WTC11 (cell line): ENCODE measurements around the gene TXNDC2.

Experiments used
- ARID4B ChIP-seq: sonication (generic); formaldehyde crosslinking; IDR thresholded peaks from 2 replicates; pipeline ENCODE4 v1.8.0; 2023; ENCODE audit warnings: missing genetic modification reagents, mild to moderate bottlenecking, borderline replicate concordance
- CBFB ChIP-seq: sonication (generic); formaldehyde crosslinking; IDR thresholded peaks from 2 replicates; pipeline ENCODE4 v1.8.1; 2022; ENCODE audit warnings: mild to moderate bottlenecking, low read depth, missing genetic modification reagents
- CTCF ChIP-seq: fragments of 200-600 bp; IDR thresholded peaks from 2 replicates; pipeline ENCODE4 v1.8.0; 2022; ENCODE audit warnings: antibody characterized with exemption
- FOXK1 ChIP-seq: sonication (generic); formaldehyde crosslinking; IDR thresholded peaks from 2 replicates; pipeline ENCODE4 v1.8.0; 2022; ENCODE audit warnings: mild to moderate bottlenecking, moderate library complexity, missing genetic modification reagents
- MAX ChIP-seq: sonication (generic); formaldehyde crosslinking; IDR thresholded peaks from 2 replicates; pipeline ENCODE4 v1.8.0; 2022; ENCODE audit warnings: mild to moderate bottlenecking, missing genetic modification reagents
- NFE2L1 ChIP-seq: sonication (generic); formaldehyde crosslinking; IDR thresholded peaks from 2 replicates; pipeline ENCODE4 v1.8.1; 2023; ENCODE audit warnings: missing genetic modification reagents
- TEAD4 ChIP-seq: sonication (generic); formaldehyde crosslinking; IDR thresholded peaks from 2 replicates; pipeline ENCODE4 v1.8.0; 2022; ENCODE audit warnings: mild to moderate bottlenecking, missing genetic modification reagents
- ZBTB21 ChIP-seq: sonication (generic); formaldehyde crosslinking; IDR thresholded peaks from 2 replicates; pipeline ENCODE4 v1.8.1; 2023; ENCODE audit warnings: mild to moderate bottlenecking, missing genetic modification reagents, borderline replicate concordance
- ZNF121 ChIP-seq: sonication (generic); formaldehyde crosslinking; IDR thresholded peaks from 2 replicates; pipeline ENCODE4 v1.8.0; 2023; ENCODE audit warnings: missing genetic modification reagents
- ZNF425 ChIP-seq: fragments of 250-450 bp; sonication (Bioruptor Pico); conservative IDR thresholded peaks from 2 replicates; pipeline ENCODE4 v1.9.0; 2021; ENCODE audit warnings: mild to moderate bottlenecking
- TF ChIP-seq, protein P1 (sequence below): sonication (generic); formaldehyde crosslinking; IDR thresholded peaks from 2 replicates; pipeline ENCODE4 v1.8.1; 2023; ENCODE audit warnings: mild to moderate bottlenecking, missing genetic modification reagents, moderate library complexity
- TF ChIP-seq, protein P2 (sequence below): sonication (generic); formaldehyde crosslinking; IDR thresholded peaks from 2 replicates; pipeline ENCODE4 v1.8.1; 2022; ENCODE audit warnings: low read depth, mild to moderate bottlenecking, moderate library complexity, missing genetic modification reagents, borderline replicate concordance

- TF ChIP-seq, protein P1, sequence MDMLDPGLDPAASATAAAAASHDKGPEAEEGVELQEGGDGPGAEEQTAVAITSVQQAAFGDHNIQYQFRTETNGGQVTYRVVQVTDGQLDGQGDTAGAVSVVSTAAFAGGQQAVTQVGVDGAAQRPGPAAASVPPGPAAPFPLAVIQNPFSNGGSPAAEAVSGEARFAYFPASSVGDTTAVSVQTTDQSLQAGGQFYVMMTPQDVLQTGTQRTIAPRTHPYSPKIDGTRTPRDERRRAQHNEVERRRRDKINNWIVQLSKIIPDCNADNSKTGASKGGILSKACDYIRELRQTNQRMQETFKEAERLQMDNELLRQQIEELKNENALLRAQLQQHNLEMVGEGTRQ (CRISPR knock-in tag): no peak
- TF ChIP-seq CBFB (CRISPR knock-in tag) (no peak), CTCF (no peak), MAX (no peak), FOXK1 (no peak), ZBTB21 (no peak), ZNF425 (CRISPR knock-in tag) (no peak), ARID4B (CRISPR knock-in tag) (no peak), ZNF121 (CRISPR knock-in tag) (no peak), NFE2L1 (CRISPR knock-in tag) (no peak), TEAD4 (CRISPR knock-in tag) (no peak)
- TF ChIP-seq, protein P2, sequence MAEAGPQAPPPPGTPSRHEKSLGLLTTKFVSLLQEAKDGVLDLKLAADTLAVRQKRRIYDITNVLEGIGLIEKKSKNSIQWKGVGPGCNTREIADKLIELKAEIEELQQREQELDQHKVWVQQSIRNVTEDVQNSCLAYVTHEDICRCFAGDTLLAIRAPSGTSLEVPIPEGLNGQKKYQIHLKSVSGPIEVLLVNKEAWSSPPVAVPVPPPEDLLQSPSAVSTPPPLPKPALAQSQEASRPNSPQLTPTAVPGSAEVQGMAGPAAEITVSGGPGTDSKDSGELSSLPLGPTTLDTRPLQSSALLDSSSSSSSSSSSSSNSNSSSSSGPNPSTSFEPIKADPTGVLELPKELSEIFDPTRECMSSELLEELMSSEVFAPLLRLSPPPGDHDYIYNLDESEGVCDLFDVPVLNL (CRISPR knock-in tag): no peak
Measured at GRCh38 chr18:9876867-9877654, 8.7 kb upstream of the TXNDC2 start.
